ENCODE results near the gene OR7C2.

GRCh38 chr19:14972676-14973075, 31.4 kb downstream of the OR7C2 start:
- TF ChIP-seq CTCF (IDR thresholded peaks at IDR 0.05) (no peak), POLR2A (IDR thresholded peaks at IDR 0.05) (no peak)
